ENCODE results near the gene JAM3. TPM values are rescaled to one million over a fixed set of nuclear protein-coding genes. Genes with fewer than 3 reads are reported as not detected.

The JAM3 gene
- total and polyA plus RNA-seq, 9 of the 15 experiments (the other 6 are each of a cell fraction or from before 2014, with no cell fraction given) = 0.22 to 0.76 (median 0.40) TPM

- BruUV-seq (replicated peaks) = no TSS peak
- 92% methylated on average over 11 of the region's 12 CpGs for WGBS (ENCODE audit: insufficient coverage, low coverage, missing lambda C conversion rate)
- DNase-seq (ENCODE audit: extremely low read depth in 1 of 4, low spot score in 3 of 4) = no peak
These were observed 81.5 kb downstream of the JAM3 start for GRCh38 chr11:134150195-134150903.

More at GRCh38 chr11:134150195-134150903, 81.5 kb downstream of the JAM3 start:
- H3K79me2 ChIP-seq (ENCODE audit: control insufficient read depth, insufficient read depth, low read length) = no peaks in the 10 kb centered on the region
- CTCF ChIA-PET (ENCODE audit: low intra/inter-chr PET ratio) = no interaction called here
- H3K9ac ChIP-seq (ENCODE audit: insufficient read depth in 1 of 2, low read depth in 2 of 2, low read length in 2 of 2) = no peak overlapping the region
- H3K36me3 ChIP-seq (ENCODE audit: control insufficient read depth, insufficient read depth, low read length) = peaks cover 59% of the 10 kb centered on the region; the same call in 2 of the 3 replicates
- no peaks in the 10 kb centered on the region for H3K9me3 ChIP-seq (replicated peaks; ENCODE audit: control insufficient read depth, insufficient read depth, low read depth, low read length)
- intact Hi-C loops (cut with micrococcal nuclease) (no loop called here), in situ Hi-C loops (cut with MboI) (no loop called here)
- no peak overlapping the region for H3K4me3 ChIP-seq
- ATAC-seq = no peak
- H3K4me1 ChIP-seq (replicated peaks in 1 of 2; ENCODE audit: control insufficient read depth in 2 of 2, insufficient read depth in 2 of 2, low read length in 2 of 2) = no peaks in the 10 kb centered on the region
- no peak overlapping the region for H3K4me2 ChIP-seq (ENCODE audit: insufficient read depth, low read length)
- H3K27me3 ChIP-seq (ENCODE audit: control insufficient read depth in 2 of 2, insufficient read depth in 2 of 2, low read length in 2 of 2) = no peaks in the 10 kb centered on the region
- no peaks in the 10 kb centered on the region for H3K9me1 ChIP-seq (ENCODE audit: control insufficient read depth, insufficient read depth, low read length)
- H4K20me1 ChIP-seq (replicated peaks; ENCODE audit: control insufficient read depth, insufficient read depth, low read length) = 0 out of 2 replicates have a peak, but pooled peaks cover 3% of the 10 kb centered on the region
- no peak overlapping the region for H3K27ac ChIP-seq (ENCODE audit: extremely low read depth, low read depth, low read length)
- TF ChIP-seq RFX7 (CRISPR knock-in tag; IDR thresholded peaks at IDR 0.05) (no peak), ZNF217 (CRISPR knock-in tag; IDR thresholded peaks at IDR 0.05) (no peak), CC2D1A (IDR thresholded peaks at IDR 0.05) (no peak), PTBP1 (IDR thresholded peaks at IDR 0.05; ENCODE audit: low read depth, low read length) (no peak), CEBPB (tag; IDR thresholded peaks at IDR 0.05) (peak; percentile 78), SETDB1 (IDR thresholded peaks at IDR 0.05; ENCODE audit: low read length) (no peak), BDP1 (IDR thresholded peaks at IDR 0.05; ENCODE audit: insufficient read depth, insufficient read length) (no peak), NFATC3 (IDR thresholded peaks at IDR 0.05) (no peak), HOXB6 (CRISPR knock-in tag; IDR thresholded peaks at IDR 0.05; ENCODE audit: borderline replicate concordance) (no peak), CEBPG (CRISPR knock-in tag; IDR thresholded peaks at IDR 0.05) (no peak), CEBPG (tag; conservative IDR thresholded peaks at IDR 0.05 in 1 of 2, IDR thresholded peaks at IDR 0.05 in 1 of 2) (0 out of 4 replicates have a peak, but pooled peaks of 1 of the 2 experiments have one; percentile 25), POLR2A (conservative IDR thresholded peaks at IDR 0.05) (no peak), ILK (tag; IDR thresholded peaks at IDR 0.05; ENCODE audit: borderline replicate concordance, low read depth) (no peak), ESRRB (CRISPR knock-in tag; IDR thresholded peaks at IDR 0.05; ENCODE audit: borderline replicate concordance) (no peak), SRSF7 (optimal IDR thresholded peaks at IDR 0.05; ENCODE audit: low read depth, low read length) (no peak)
- FAIRE-seq = no peak
- no peak overlapping the region for H2AFZ ChIP-seq (ENCODE audit: low read depth, low read length)
- POLR2A ChIA-PET = interaction anchor here (1.1 to 1.2 kb wide), 2 partner anchors 14 to 89 kb away, joined by 3 to 4 read pairs; no protein-coding TSS in a partner anchor
